22Rv1 (cell line): ENCODE results near the gene GPR143.

Experiments
- ZFX ChIP-seq: fragments of 450-650 bp; IDR thresholded peaks from 2 replicates; pipeline ENCODE4 v1.6.1; 2017; ENCODE audit warnings: antibody characterized with exemption, borderline replicate concordance
- TF ChIP-seq, protein P1 (sequence below): fragments of 450-650 bp; IDR thresholded peaks from 2 replicates; pipeline ENCODE4 v1.5.1; 2017; ENCODE audit warnings: mild to moderate bottlenecking

DNA sequence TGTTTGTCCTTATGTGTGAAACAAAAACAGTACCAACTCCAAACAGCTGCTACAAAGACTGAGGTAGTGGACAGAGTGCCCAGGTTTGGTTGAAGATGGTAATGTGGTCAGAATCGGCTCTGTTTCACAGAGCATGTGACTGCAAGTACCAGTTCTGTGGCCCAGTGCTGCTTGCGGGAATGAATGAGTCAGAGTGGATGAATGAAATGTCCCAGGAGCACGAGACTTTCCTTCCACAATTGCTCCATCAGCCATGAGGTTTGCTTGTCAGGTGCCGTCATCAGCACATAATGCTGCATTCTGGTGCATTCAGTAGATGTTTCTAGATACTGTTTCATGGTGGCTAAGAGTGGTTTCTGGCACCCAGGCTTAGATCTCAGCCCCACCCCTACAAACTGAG, 84.2 kb downstream of the GPR143 start:
- TF ChIP-seq, protein P1, sequence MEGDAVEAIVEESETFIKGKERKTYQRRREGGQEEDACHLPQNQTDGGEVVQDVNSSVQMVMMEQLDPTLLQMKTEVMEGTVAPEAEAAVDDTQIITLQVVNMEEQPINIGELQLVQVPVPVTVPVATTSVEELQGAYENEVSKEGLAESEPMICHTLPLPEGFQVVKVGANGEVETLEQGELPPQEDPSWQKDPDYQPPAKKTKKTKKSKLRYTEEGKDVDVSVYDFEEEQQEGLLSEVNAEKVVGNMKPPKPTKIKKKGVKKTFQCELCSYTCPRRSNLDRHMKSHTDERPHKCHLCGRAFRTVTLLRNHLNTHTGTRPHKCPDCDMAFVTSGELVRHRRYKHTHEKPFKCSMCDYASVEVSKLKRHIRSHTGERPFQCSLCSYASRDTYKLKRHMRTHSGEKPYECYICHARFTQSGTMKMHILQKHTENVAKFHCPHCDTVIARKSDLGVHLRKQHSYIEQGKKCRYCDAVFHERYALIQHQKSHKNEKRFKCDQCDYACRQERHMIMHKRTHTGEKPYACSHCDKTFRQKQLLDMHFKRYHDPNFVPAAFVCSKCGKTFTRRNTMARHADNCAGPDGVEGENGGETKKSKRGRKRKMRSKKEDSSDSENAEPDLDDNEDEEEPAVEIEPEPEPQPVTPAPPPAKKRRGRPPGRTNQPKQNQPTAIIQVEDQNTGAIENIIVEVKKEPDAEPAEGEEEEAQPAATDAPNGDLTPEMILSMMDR = no peak
- no peak for TF ChIP-seq ZFX
